ENCODE measurements around the gene EPG5.
"Not testable (repeated sequence)": the region's sequence is repeated elsewhere in the genome, so short reads cannot be mapped to it uniquely, and the experiment has no call there.

The EPG5 gene

GRCh38 chr18:45976974-45977373 lies 9.8 kb upstream of the EPG5 start:
- no peak for DNase-seq

GRCh38 chr18:45976566-45976965 lies 9.4 kb upstream of the EPG5 start:
- DNase-seq = no peak

- peak; percentile 85 for DNase-seq
These were observed 7.0 kb upstream of the EPG5 start for GRCh38 chr18:45974088-45974536.

GRCh38 chr18:45964913-45965312 lies 2.2 kb downstream of the EPG5 start:
- not testable (repeated sequence) for DNase-seq

GRCh38 chr18:45962866-45963265 lies 4.3 kb downstream of the EPG5 start:
- peak; percentile 26 for DNase-seq

- peak; percentile 50 for DNase-seq
These were observed 4.7 kb downstream of the EPG5 start for GRCh38 chr18:45962461-45962860.

- DNase-seq = not testable (repeated sequence)
These were observed 7.6 kb downstream of the EPG5 start for GRCh38 chr18:45959484-45959883.

GRCh38 chr18:45958730-45959129 lies 8.4 kb downstream of the EPG5 start:
- DNase-seq = peak; percentile 18

- DNase-seq = no peak
These were observed 9.1 kb downstream of the EPG5 start for GRCh38 chr18:45958027-45958426.

- DNase-seq = no peak
These were observed 10.0 kb downstream of the EPG5 start for GRCh38 chr18:45957100-45957499.

- DNase-seq = no peak
These were observed 12.8 kb downstream of the EPG5 start for GRCh38 chr18:45954070-45954934.

GRCh38 chr18:45951016-45951714 lies 16.0 kb downstream of the EPG5 start:
- DNase-seq = no peak

- DNase-seq = no peak
These were observed 21.5 kb downstream of the EPG5 start for GRCh38 chr18:45945669-45946068.

GRCh38 chr18:45940724-45941123 lies 26.4 kb downstream of the EPG5 start:
- peak; percentile 23 for DNase-seq

- DNase-seq = no peak
These were observed 27.9 kb downstream of the EPG5 start for GRCh38 chr18:45939236-45939635.

- peak; percentile 59 for DNase-seq
These were observed 28.6 kb downstream of the EPG5 start for GRCh38 chr18:45938488-45938935.

- DNase-seq = no peak
These were observed 31.4 kb downstream of the EPG5 start for GRCh38 chr18:45935591-45936335.

- DNase-seq = no peak
These were observed 34.4 kb downstream of the EPG5 start for GRCh38 chr18:45932708-45933107.

GRCh38 chr18:45930963-45931362 lies 36.2 kb downstream of the EPG5 start:
- DNase-seq = no peak

- no peak for DNase-seq
These were observed 40.4 kb downstream of the EPG5 start for GRCh38 chr18:45926691-45927090.

GRCh38 chr18:45926085-45926484 lies 41.0 kb downstream of the EPG5 start:
- DNase-seq = no peak

- DNase-seq = no peak
These were observed 44.0 kb downstream of the EPG5 start for GRCh38 chr18:45923138-45923537.

GRCh38 chr18:45920367-45920766 lies 46.8 kb downstream of the EPG5 start:
- no peak for DNase-seq
